K562 (cell line): Measurements from ENCODE around the gene ACAT2. TPM values are rescaled to one million over a fixed set of nuclear protein-coding genes. Genes with fewer than 3 reads are reported as not detected.

ENCODE experiments used
- ATAC-seq: fragments of 200-7000 bp; cut with Tn5 transposase; 3 replicates; pipeline ENCODE4 v1.9.1; 2020; ENCODE audit warnings: moderate library complexity
- BruUV-seq: library from RNA; stranded (reverse); fragments of 400-500 nt; replicated peaks from 2 replicates; lab custom pipeline; 2021; lab: Mats Ljungman, UMichigan
- CTCF ChIA-PET: fragments of 300-600 bp; formaldehyde crosslinking; extraction: SDS; loops from one replicate; lab custom pipeline; 2021; ENCODE audit warnings: low intra/inter-chr PET ratio; lab: Yijun Ruan, JAX
- POLR2A ChIA-PET: fragments of 300-600, 350-650 bp; sonication (Branson Sonifier 250); formaldehyde crosslinking; extraction: SDS; loops from one replicate; lab custom pipeline; 2021; ENCODE audit warnings: antibody characterized with exemption, inconsistent platforms; lab: Yijun Ruan, JAX
- DNase-seq, 4 experiments: peaks; one replicate each; pipeline versions ENCODE4 v3.0.0 to v3.0.0-alpha.2; 2011 to 2018; ENCODE audit warnings: low spot score in 3 of 4, mixed read lengths in 3 of 4; ENCODE audit errors: extremely low read depth in 1 of 4
- FAIRE-seq: peaks from 2 replicates; lab custom pipeline; 2011; peaks lifted over from hg19 to GRCh38; lab: Jason Lieb, UNC
- H2AFZ ChIP-seq: 2 replicates; pipeline ENCODE4 v1.6.0; 2011; ENCODE audit warnings: low read depth, low read length, control low read depth, inconsistent platforms
- H3K27ac ChIP-seq: fragments of 200-600 bp; 3 replicates; pipeline ENCODE4 v1.8.0; 2011; ENCODE audit warnings: low read depth, mild to moderate bottlenecking, control low read depth, inconsistent platforms, low read length, moderate library complexity, mixed read lengths; ENCODE audit errors: extremely low read depth
- H3K27me3 ChIP-seq, 2 experiments: fragments of 300-600 bp in 1 of 2; 2 replicates in 1 of 2; 3 replicates in 1 of 2; pipeline versions ENCODE4 v1.6.0 to v1.8.0; 2011; ENCODE audit warnings: inconsistent platforms in 2 of 2, low read length in 2 of 2, mild to moderate bottlenecking in 1 of 2, mixed read lengths in 1 of 2, moderate library complexity in 1 of 2; ENCODE audit not compliant: control insufficient read depth in 2 of 2, insufficient read depth in 2 of 2
- H3K36me3 ChIP-seq: fragments of 300-600 bp; 3 replicates; pipeline ENCODE4 v1.8.0; 2011; ENCODE audit warnings: mild to moderate bottlenecking, low read length, inconsistent platforms; ENCODE audit not compliant: control insufficient read depth, insufficient read depth
- H3K4me1 ChIP-seq, 2 experiments: fragments of 200-600 bp in 1 of 2; replicated peaks in 1 of 2; 2 replicates in 1 of 2; 3 replicates in 1 of 2; pipeline versions ENCODE4 v1.5.1 to v1.8.0; 2011; ENCODE audit warnings: inconsistent platforms in 2 of 2, low read length in 2 of 2, mild to moderate bottlenecking in 1 of 2, mixed read lengths in 1 of 2, moderate library complexity in 1 of 2; ENCODE audit not compliant: control insufficient read depth in 2 of 2, insufficient read depth in 2 of 2
- H3K4me2 ChIP-seq: 2 replicates; pipeline ENCODE4 v1.6.1; 2011; ENCODE audit warnings: low read length, control low read depth, inconsistent platforms, mixed read lengths; ENCODE audit not compliant: insufficient read depth
- H3K4me3 ChIP-seq: fragments of 200-600 bp; sonication (generic), shearing (Covaris generic); 2 replicates; pipeline ENCODE4 v1.5.1; 2016; ENCODE audit warnings: control low read depth, inconsistent platforms
- H3K79me2 ChIP-seq: fragments of 200-600 bp; 3 replicates; pipeline ENCODE4 v1.8.0; 2011; ENCODE audit warnings: low read length, inconsistent platforms; ENCODE audit not compliant: control insufficient read depth, insufficient read depth
- H3K9ac ChIP-seq, 2 experiments: 2 replicates each; pipeline versions ENCODE4 v1.6.0 to v1.6.1; 2011; ENCODE audit warnings: low read depth in 2 of 2, low read length in 2 of 2, control low read depth in 1 of 2, inconsistent platforms in 1 of 2, mild to moderate bottlenecking in 1 of 2, mixed read lengths in 1 of 2; ENCODE audit not compliant: insufficient read depth in 1 of 2
- H3K9me1 ChIP-seq: one replicate; pipeline ENCODE4 v1.6.0; 2011; ENCODE audit warnings: inconsistent platforms, mild to moderate bottlenecking, low read length, moderate library complexity; ENCODE audit not compliant: control insufficient read depth, insufficient read depth
- H3K9me3 ChIP-seq: replicated peaks from 2 replicates; pipeline ENCODE4 v1.5.1; 2011; ENCODE audit warnings: low read depth, low read length, inconsistent platforms; ENCODE audit not compliant: control insufficient read depth, insufficient read depth
- H4K20me1 ChIP-seq: replicated peaks from 2 replicates; pipeline ENCODE4 v1.6.1; 2011; ENCODE audit warnings: low read length, inconsistent platforms, mixed read lengths; ENCODE audit not compliant: control insufficient read depth, insufficient read depth
- CHD1 ChIP-seq: fragments of 200-600 bp; sonication (generic); IDR thresholded peaks from one replicate; pipeline ENCODE4 v1.6.1; 2012; ENCODE audit warnings: mild to moderate bottlenecking, moderate library complexity, low read length, inconsistent platforms
- CREM ChIP-seq: IDR thresholded peaks from 2 replicates; pipeline ENCODE4 v1.6.1; 2014; ENCODE audit warnings: antibody characterized with exemption, low read depth
- ELF1 ChIP-seq: fragments of 200-800 bp; sonication (Bioruptor generic); IDR thresholded peaks from 2 replicates; pipeline ENCODE4 v1.6.1; 2016; ENCODE audit warnings: missing genetic modification characterization, missing compliant biosample characterization
- ELF2 ChIP-seq: fragments of 250-450 bp; sonication (Bioruptor Pico); IDR thresholded peaks from 2 replicates; pipeline ENCODE4 v1.5.0; 2021; ENCODE audit warnings: mild to moderate bottlenecking
- KDM2B ChIP-seq: fragments of 250-450 bp; sonication (Bioruptor Pico); IDR thresholded peaks from 2 replicates; pipeline ENCODE4 v1.8.0; 2021; ENCODE audit warnings: mild to moderate bottlenecking, moderate library complexity
- NFRKB ChIP-seq: fragments of 450-650 bp; IDR thresholded peaks from 2 replicates; pipeline ENCODE4 v1.6.1; 2016; ENCODE audit warnings: low read depth
- POLR2H ChIP-seq: IDR thresholded peaks from 2 replicates; pipeline ENCODE4 v1.6.1; 2016; ENCODE audit warnings: missing genetic modification characterization, low read depth, mild to moderate bottlenecking, control low read depth, missing compliant biosample characterization, moderate library complexity
- RERE ChIP-seq: sonication (generic); formaldehyde crosslinking; IDR thresholded peaks from 2 replicates; pipeline ENCODE4 v1.8.0; 2023; ENCODE audit warnings: missing genetic modification reagents, mild to moderate bottlenecking, borderline replicate concordance
- ZBTB1 ChIP-seq: sonication (generic); formaldehyde crosslinking; IDR thresholded peaks from 2 replicates; pipeline ENCODE4 v1.8.1; 2023; ENCODE audit warnings: missing genetic modification reagents, low read depth, mild to moderate bottlenecking, borderline replicate concordance
- ZBTB17 ChIP-seq: fragments of 450-650 bp; formaldehyde crosslinking; IDR thresholded peaks from 2 replicates; pipeline ENCODE4 v1.4.0; 2020; ENCODE audit warnings: mild to moderate bottlenecking
- ZBTB7A ChIP-seq: IDR thresholded peaks from 2 replicates; pipeline ENCODE4 v1.6.1; 2011; ENCODE audit warnings: low read depth, mild to moderate bottlenecking, low read length, moderate library complexity, borderline replicate concordance; ENCODE audit not compliant: control insufficient read depth
- ZBTB9 ChIP-seq: fragments of 450-650 bp; formaldehyde crosslinking; IDR thresholded peaks from 2 replicates; pipeline ENCODE4 v1.4.0; 2020; ENCODE audit warnings: mild to moderate bottlenecking, moderate library complexity
- ZNF134 ChIP-seq: fragments of 250-450 bp; sonication (Bioruptor Pico); conservative IDR thresholded peaks from 2 replicates; pipeline ENCODE4 v1.4.0; 2020
- ZNF23 ChIP-seq: fragments of 250-450 bp; sonication (Bioruptor Pico); IDR thresholded peaks from 2 replicates; pipeline ENCODE4 v1.4.0; 2020; ENCODE audit warnings: mild to moderate bottlenecking
- ZNF766 ChIP-seq: fragments of 200-800 bp; sonication (Bioruptor generic); conservative IDR thresholded peaks from 2 replicates; pipeline ENCODE4 v1.6.1; 2016; ENCODE audit warnings: missing genetic modification characterization, missing compliant biosample characterization
- WGBS: fragments of 100-300 bp; shearing (Covaris generic); methylation state at CpG from one replicate; pipeline ENCODE4 v1.1.6; 2016; ENCODE audit warnings: low coverage, mixed read lengths; ENCODE audit not compliant: insufficient coverage; ENCODE audit errors: missing lambda C conversion rate; 5-methylcytosine and 5-hydroxymethylcytosine counted together
- in situ Hi-C: fragments of 300-500 bp; cut with MboI; formaldehyde crosslinking; loops from 4 replicates; pipeline ENCODE4 v1.15.0; 2018; ENCODE audit warnings: inconsistent platforms, mixed read lengths
- intact Hi-C: fragments of 100-400 bp; cut with micrococcal nuclease; formaldehyde crosslinking; loops from 2 replicates; pipeline ENCODE4 v1.14.2; 2022
- polyA plus RNA-seq, 8 experiments: library from polyadenylated mRNA; depleted of rRNA in 4 of 8; stranded (reverse) in 5 of 8; unstranded in 3 of 8; fragments of >200 nt; fragmentation: Nextera tagmentation in 2 of 8; fragmentation: Illumina TruSeq in 1 of 8; extraction: Ambion mirVana in 2 of 8; extraction: Trizol in 1 of 8; gene quantifications; 2 replicates each; pipeline versions ENCODE4 v1.2.1 to v1.2.3, GENCODE V29; 2011 to 2014; ENCODE audit warnings: inconsistent platforms in 1 of 8, missing spikeins in 1 of 8
- total RNA-seq, 7 experiments: library from RNA; depleted of rRNA in 6 of 7; stranded (reverse); fragments of >200 nt in 6 of 7; fragmentation: Illumina TruSeq in 2 of 7; extraction: Trizol in 2 of 7; gene quantifications; 2 replicates each; pipeline versions ENCODE4 v1.2.1 to v1.2.3, GENCODE V29; 2011 to 2021; ENCODE audit warnings: low replicate concordance in 1 of 7

The ACAT2 gene
- total and polyA plus RNA-seq, 9 of the 15 experiments (the other 6 are each of a cell fraction or from before 2014, with no cell fraction given), result 63.0 to 309 (median 144) TPM

- FAIRE-seq (peak; percentile 65), ATAC-seq (peak; percentile 3), DNase-seq (peak in 3 of 4 experiments; percentile 21 to 52 (median 30))
- Histone ChIP-seq H3K4me2 (peak overlapping the region; percentile 98), H3K9me1 (no peaks in the 10 kb centered on the region), H2AFZ (peak overlapping the region; percentile 79), H3K27me3 (no peaks in the 10 kb centered on the region), H3K4me1 (peaks cover 16 to 26% of the 10 kb centered on the region in 2 experiments; a peak in 4 of 5 replicates), H3K4me3 (peak overlapping the region; percentile 66), H4K20me1 (no peaks in the 10 kb centered on the region), H3K79me2 (peaks cover 28% of the 10 kb centered on the region), H3K36me3 (peaks cover 65% of the 10 kb centered on the region), H3K9me3 (no peaks in the 10 kb centered on the region), H3K27ac (peak overlapping the region; percentile 87), H3K9ac (peak overlapping the region; percentile 87 to 93)
- intact Hi-C loops (loop anchor here (2.0 kb wide), 2 partner anchors 28 to 68 kb away; partner anchors contain the start of genes SOD2 and TCP1), in situ Hi-C loops (no loop called here)
- ChIA-PET CTCF (no interaction called here), POLR2A (interaction anchor here (0.6 to 2.3 kb wide), 17 partner anchors 9 to 267 kb away, joined by 3 to 14 read pairs (median 5); partner anchors contain the start of genes SOD2, TCP1 and WTAP)
- BruUV-seq, result TSS peak; percentile 89
- WGBS, result under 1% methylated on average over 37 of the region's 45 CpGs
- TF ChIP-seq CHD1 (peak; percentile 85), ZBTB1 (CRISPR knock-in tag) (peak; percentile 40; the same call in 1 of the 2 replicates), ZNF23 (0 out of 2 replicates have a peak, but pooled peaks have one; percentile 31), CREM (peak; percentile 26; the same call in 1 of the 2 replicates), ZNF766 (CRISPR knock-in tag) (0 out of 2 replicates have a peak, but pooled peaks have one; percentile 31), NFRKB (no peak), ELF1 (peak; percentile 95), KDM2B (CRISPR knock-in tag) (no peak), ZBTB7A (peak; percentile 50; the same call in 1 of the 2 replicates), ZBTB9 (0 out of 2 replicates have a peak, but pooled peaks have one; percentile 32), RERE (CRISPR knock-in tag) (peak; percentile 64; the same call in 1 of the 2 replicates), POLR2H (tag) (0 out of 2 replicates have a peak, but pooled peaks have one; percentile 53), ZBTB17 (peak; percentile 45; the same call in 1 of the 2 replicates), ZNF134 (CRISPR knock-in tag) (no peak), ELF2 (CRISPR knock-in tag) (peak; percentile 25; the same call in 1 of the 2 replicates)
Measured at GRCh38 chr6:159761129-159761872, 544 bp upstream of the ACAT2 start.
